ENCODE results near the gene EPHB2.

The EPHB2 gene

DNA sequence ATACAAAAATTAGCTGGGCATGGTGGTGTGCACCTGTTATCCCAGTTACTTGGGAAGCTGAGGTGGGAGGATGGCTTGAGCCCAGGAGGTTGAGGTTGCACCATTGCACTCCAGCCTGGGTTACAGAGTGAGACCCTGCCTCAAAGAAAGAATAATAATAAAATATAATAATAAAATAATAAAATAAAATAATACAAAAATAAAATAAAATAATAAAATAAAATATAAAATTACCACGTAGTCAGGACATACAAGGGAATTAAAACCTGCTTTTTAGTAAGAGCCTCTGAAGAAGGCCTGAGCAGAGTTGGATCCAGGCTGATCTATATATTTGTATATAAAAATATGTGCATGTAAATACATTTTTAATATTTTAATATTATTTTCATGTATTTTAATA lies 41.7 kb downstream of the EPHB2 start:
- DNase-seq = no peak

DNA sequence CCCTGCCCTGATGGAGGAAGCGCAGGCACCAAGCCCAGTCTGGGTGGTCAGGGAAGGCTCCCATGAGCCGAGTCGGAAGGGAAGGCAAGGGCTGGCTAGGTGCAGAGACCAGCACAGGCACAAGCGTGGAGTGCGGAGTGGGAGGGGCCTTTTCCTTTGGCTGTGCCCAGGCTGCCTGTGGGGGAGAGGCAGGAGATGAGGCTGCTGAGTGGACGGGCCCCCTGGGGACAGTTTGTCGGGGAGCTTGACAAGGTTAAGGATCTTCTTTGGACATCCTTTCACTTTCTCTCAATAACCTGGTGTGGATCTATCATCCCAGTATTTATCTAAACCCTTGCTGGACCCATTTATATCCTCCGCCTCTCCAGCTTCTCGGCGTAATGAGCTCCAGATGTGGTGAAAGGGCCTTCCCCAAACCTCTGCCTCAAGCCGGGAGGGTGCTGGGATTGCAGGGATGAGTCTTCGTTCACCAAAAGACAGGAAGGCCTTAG lies 42.9 kb downstream of the EPHB2 start:
- DNase-seq = no peak

DNA sequence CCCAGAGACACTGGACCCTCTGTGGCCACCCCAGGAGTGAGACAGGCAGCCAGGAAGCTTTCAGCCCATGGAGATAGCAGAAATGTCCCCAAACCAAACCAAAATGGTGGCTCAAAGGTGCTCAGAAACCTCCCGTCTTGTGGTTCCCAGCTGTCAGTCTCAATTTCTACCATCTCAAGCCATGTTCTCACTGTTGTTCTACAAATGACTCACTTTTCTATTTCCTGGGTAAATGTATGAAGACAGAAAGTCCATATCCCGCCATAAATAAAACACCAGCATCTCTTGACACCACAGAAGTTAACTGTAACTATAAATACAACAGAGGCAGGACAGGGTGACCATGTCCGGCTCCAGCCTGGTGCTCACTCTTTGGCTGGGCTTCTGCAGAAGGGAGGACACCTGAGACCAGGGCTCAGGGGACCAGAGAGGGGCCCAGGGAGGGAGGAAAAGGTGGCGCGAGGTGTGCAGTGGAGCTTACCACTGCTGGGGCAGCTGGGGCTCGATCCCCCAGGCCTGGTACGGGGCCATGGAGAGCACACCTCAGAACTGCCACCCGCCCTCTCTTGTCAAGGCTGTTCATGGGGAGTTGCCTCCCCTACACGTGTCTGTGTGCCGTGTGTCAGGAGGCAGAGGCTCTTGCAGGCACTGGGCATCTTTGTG lies 43.6 kb downstream of the EPHB2 start:
- DNase-seq = no peak

DNA sequence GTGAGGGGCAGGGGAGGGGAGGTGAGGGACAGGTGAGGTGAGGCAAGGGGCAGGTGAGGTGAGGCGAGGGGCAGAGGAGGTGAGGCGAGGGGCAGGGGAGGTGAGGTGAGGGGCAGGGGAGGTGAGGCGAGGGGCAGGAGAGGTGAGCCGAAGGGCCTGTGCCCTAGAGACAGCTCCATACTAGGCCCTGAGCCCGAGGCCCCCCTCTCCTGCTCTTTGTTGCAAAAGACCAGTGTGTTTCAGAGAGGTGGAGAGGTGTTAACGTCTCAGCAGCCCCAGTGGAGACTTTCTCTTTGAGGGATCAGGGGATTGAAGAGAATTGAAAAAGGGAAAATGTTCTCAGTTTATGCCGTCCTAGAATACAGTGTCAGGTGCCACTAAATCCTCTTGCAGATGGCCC lies 44.2 kb downstream of the EPHB2 start:
- no peak for DNase-seq

DNA sequence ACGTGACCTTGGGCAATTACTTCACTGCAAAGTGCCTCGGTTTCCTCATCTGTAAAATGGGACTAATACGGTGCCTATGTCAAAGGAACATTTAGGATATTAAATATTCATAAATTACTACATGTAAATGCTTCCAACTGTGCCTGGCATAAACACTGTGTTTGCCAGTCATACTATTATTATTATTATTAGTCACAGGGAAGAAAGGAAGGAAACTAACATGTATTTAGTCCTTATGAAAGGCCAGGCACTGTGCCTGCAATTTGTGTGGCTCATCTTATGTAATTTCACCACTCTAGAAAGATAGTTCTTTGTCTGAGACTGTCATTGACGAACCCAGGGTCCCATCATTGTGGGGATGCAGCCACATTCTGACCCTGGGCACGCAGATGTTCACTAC lies 45.0 kb downstream of the EPHB2 start:
- no peak for DNase-seq

DNA sequence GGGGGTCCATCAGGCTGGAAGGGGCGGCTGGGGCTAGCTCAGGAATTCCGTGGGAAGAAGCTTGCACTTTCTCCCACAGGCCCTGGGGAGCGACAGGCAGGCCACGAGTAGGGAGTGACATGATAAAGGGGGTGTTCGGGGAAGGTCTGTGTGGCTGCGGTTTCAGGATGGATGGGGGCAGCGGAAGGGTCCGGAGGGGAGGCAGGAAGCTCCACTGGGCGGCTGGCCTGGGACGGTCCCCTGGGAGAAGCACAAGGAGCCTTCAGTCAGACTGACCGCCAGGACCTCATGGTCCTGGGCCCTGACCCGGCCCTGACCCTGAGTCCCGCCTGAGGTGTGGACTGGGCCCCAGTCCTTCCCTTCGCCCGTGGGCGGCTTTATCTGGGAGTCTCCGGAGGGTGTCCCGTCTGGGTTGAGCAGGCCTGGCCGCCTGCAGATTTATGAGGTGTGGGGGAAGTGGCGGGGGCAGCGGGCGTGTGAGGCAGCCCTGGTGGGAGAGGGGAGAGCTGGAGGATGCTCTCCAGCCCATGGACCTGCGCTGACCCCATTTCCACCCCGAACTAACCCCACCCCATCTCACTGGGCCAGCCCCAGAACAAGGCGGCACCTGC lies 45.6 kb downstream of the EPHB2 start:
- DNase-seq = no peak

DNA sequence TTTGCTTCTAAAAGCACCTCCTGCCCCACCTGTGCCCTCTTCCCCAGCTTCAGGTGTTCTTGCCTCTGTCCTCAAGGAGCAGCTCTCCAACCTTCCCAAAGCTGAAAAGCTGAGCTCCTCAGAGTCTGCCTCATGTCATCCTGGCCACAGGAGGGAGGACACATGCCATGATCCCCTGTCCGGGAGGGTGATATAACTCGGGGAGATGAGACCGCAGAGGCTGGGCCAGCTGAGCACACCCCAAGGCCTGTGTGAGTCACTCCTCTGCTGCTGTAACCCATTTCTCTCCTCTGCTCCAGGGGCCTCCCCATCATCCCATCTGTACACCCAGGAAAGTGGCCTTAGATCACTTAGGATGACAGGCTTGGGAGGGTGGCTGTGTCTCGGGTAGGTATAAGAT lies 49.8 kb downstream of the EPHB2 start:
- DNase-seq = no peak

DNA sequence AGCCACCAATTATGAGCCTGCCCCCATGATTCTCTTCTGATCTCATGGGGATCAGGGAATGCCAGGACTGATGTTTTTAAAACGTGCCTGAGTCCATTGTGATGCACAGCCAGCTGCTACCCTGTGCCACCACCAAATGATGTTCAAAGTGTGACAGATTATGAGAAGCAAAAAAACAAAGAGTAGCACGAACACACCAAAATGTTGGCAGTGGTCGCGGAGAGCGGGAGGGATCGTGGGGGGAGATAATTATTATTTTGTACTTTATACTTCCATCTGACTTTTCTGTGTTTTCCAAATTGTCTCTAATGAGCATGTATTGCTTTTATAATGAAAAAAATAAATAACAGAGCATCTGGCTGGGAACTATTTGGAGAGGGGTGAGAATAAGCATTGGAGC lies 50.5 kb downstream of the EPHB2 start:
- no peak for DNase-seq

DNA sequence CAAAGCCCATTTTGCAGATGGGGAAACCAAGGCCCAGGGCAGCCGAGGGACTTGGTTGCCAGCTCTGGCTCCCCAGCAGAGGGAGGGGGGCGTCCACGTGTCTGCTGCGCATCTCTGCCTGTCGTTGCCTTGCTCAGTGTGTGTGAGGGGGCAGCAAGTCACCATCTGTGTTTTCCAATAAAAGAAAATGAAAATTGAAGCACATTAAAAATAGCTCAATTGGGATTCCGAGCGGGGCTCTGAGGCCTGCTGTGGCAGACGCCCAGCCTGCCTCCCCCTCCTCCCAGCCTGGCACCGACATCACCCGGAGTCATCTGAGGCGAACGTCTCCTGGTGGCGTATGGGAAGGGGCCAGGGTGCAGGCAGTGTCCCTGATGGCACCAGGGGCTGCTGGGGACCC lies 51.2 kb downstream of the EPHB2 start:
- no peak for DNase-seq

DNA sequence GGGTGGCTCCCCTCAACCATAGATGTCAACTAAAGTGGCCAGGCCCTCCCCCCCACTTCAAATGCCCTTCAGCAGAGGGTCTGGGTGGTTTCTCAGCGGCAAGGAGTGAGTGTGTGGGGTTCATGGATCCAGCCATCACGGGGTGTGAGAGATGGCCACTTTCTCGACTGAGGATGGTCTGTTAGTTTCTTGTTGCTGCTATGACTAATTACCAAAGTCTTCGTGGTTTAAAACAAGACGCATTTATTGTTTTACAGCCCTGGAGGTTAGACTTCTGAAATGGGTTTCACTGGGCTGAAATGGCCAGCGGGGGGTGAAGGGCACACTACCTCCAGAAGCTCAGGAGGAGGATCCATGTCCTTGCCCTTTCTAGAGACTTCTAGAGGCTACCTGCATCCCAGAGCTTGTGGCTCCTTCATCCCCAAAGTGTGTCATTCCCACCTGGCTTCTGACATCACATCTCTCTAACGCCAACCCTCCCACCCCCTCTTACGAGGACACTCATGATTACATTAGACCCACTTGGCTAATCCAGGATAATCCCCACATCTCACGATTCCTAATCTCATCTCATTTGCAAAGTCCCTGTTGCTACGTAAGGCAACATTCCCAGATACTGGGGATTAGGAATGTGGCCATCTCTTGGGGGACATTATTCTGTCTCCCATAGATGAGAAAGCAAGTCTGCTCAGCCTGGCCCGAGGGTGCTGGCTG lies 53.0 kb downstream of the EPHB2 start:
- DNase-seq = no peak

DNA sequence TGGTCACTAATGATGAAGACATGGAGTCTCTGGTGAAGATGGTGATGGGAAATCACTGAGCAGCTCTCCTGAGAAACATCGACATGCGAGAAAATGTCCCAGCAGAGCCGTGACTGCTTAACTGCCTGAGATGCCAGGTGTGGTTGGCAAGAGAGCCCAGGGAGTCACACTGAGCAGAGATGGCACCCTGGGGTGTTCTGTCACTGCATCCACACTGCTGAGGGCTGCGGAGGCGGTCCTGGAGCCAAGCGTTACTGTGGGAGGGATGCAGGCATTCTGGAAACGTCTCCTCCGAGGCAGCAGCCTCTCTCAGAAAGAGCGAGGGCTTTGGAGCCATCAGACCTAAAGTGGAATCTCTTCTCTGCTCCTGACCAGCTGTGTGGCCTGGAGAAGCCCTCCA lies 57.2 kb downstream of the EPHB2 start:
- no peak for DNase-seq

DNA sequence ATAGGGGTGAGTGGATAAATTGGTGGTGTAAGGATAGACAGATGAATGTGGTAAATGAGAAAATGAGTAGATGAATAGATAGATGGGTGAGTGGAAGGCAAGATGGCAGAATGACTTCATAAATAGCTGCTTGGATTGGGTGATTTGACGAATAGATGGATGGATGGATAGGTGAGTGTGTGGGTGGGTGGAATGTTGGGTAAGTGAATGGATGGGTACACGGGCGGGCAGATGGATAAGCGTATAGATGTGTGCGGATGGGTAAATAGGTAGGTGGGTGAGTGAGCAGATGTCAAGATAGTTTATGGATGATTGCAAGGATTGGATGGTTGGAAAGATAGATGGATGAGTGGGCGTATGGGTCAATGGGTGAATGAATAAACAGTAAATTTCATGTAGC lies 59.3 kb downstream of the EPHB2 start:
- no peak for DNase-seq

DNA sequence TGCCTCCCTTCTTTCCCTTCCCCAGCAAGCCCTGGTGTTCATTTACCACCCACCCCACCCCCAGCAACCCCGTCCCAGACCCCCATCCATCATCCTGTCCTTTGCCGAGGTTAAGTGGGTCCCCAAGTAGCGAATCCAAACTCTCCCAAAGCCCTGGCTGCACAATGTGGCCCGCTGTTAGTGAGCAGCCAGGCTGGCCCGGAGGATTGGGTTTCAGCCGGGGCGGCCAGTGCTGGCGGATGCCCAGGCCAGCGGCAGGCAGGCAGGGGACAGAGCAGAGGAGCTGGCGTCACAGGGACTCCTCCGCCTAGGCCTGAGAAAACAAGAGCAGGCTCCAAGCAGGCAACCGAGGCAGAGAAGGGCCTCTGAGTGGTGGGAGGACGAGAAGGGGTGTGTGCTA lies 61.4 kb downstream of the EPHB2 start:
- no peak for DNase-seq

DNA sequence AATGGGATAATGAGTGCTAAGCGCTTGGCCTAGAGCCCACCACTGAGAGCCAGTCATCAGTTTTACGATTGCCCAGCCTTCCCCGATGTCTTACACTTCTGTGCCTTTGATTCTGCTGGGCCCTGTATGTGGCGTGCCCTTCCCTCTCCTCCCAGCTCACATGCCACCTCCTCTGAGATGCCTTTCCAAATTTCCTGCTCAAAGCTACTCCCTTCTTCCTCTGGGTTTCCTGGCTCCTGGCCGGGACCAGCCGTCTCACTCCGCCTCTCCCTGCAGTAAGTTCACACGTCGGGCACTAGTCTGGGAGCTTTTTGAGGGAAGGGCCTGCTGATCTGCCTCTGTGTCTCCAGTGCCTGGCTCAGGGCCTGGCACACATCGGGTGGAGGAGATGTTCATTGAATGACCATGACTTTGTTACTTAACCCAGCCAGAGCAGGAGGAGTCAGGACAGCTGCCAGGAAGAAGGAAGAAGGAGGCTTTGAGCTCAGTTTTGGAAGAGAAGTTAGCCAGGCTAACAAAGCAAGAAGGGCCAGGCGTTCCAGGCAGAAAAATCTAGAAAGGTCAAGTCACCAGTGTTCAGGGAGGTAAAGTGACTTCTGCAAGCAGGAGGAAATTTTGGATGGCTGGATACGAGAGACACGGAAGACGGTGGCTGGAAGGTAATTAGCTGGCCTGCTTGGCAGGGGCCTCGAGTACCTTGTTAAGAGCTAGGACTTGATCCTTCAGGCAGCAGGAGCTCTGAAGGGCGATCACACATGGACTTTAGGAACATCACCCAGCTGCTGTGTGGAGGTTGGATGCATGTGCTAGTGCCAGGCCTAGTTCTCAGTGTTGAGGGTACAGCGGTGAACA lies 63.6 kb downstream of the EPHB2 start:
- no peak for DNase-seq

DNA sequence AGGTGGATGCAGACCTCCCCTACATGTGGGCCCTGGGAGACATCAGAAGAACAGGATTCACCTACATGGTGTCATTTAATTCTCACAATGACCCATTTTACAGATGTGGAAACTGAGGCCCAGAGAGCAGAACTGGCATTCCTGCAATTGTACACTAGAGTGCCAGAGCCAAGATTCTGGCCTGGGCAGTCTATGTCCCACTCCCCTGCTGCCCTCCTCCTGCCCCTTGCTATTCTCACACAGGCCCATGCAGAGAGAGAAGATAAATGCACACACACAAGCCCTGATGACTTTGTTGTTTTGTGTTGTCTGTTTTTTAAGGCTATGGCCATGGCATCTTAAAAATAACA lies 64.2 kb downstream of the EPHB2 start:
- DNase-seq = no peak

DNA sequence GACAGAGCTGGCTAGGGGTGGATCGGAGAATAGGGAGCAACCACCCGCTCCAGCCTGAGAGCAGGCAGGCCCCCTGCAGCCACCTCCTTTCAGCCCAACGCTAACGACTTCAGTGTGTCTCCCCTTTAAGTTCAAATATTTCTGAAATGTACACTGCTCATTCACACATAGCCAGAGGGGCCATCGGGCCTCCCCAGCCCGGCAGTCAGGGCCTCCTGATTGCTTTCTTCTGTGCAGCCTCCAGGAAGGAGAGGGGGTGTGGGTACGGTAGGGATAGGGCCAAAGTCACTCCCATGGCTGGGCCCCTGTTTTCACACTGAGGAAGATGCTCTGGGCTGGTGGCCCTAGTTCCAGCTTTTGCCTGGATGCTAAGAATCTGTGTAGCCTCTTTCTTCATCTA lies 64.8 kb downstream of the EPHB2 start:
- DNase-seq = no peak

DNA sequence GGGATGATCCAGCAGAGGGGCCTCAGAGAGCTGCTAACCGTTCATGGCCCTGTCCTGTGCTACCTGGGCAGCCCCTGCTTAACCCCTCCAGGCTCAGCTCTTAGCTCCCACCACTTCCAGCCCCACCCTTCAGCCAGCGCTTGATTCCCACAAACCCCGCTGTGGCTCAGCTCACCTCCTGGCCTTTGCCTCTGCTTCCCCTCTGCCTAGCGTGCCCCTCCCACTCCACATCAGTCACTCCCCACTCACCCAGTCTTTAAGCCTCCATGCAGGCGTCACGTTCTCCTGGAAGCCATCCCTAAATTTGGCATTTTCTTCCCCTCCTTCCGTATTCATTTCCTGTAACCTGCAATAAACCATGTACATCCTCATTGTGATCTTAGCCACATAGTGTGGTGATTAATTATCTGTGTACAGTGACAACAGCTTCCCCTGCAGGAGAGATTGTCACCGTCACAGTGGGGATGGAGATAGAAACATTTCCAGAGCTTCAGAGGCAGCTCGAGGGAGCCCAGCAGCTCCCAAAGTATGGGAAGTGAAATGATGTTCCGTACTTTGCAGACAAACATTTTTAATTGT lies 65.5 kb downstream of the EPHB2 start:
- DNase-seq = no peak

DNA sequence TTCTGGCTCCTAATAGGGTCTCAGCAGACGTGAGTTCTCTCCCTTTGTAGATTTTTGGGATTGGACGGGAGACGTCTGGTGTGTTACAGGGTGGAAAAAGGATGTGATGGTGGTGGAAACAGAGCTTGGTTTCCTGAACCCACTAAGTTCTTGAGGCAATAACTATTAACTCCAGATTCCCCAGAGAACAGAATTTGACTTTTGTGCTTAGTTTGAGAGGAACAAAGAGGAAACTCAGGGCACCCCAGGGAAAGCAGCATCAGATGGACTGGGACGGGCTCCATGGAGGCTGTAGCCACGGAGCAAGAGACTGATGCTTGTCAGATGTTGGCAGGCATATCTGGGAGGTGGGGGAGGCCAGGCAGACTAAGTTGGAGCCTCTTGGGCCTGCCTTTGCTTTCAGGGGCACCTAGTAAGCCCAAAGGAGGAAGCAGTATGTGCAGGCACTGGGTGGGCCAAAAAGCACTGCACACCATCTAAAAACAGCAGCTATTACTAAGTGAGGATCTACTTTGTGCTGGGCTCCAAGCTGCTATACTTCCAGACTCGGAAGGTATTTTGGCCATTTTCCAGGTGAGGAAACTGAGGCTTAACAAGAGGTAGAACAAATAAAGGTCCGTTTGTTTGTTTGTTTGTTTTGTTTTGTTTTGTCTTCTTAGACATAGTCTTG lies 66.9 kb downstream of the EPHB2 start:
- DNase-seq = no peak

DNA sequence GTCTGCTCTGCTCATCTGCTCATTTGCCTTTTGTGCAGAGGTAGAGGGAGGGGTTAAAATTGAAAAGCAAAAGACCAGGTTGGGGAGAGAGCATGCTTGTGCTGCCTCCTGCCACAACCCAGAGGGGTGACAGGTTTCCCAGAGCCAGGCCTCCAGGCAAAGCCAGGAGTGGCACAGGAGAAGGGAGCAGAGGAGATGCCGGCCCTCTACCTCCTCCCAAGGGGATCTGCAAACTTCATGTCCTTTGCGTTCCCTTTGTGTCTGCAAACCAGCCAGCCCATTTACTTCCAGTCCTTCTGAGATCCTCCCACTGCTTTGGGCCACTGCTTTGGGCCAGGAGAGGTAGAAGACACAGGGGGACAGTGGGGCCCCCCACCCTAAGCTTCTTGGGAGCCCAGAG lies 67.8 kb downstream of the EPHB2 start:
- no peak for DNase-seq

DNA sequence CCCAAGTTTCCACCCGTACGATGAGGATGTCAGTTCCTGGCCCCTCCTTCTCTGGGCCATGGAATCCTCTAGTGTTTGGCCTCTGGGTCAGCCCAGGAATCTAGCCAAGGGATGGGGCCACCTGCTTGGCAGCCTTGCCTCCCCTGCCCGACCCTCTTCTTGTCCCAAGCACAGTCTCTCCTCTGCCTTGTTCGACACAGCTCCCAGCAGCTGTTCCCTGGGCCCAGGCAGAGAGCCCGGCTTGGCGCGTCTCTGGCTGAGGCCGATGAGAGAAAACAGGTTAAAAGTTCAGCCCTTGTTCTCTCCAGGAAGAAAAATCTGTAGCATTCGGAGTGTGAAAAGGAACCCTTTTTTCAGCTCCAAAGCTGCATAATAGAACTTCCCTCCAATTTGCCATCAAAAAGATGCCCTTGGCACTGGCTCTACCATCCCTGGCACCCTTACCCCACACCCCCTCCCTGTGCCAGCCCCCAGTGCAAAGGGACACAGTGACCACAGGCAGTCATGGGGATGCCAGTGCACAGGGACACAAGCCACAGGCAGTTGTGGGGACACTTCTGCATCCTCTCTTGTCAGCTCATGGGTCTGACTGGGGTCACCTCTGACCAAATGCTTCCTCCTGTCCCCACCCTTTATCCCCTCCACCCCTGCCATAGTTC lies 68.4 kb downstream of the EPHB2 start:
- DNase-seq = no peak

DNA sequence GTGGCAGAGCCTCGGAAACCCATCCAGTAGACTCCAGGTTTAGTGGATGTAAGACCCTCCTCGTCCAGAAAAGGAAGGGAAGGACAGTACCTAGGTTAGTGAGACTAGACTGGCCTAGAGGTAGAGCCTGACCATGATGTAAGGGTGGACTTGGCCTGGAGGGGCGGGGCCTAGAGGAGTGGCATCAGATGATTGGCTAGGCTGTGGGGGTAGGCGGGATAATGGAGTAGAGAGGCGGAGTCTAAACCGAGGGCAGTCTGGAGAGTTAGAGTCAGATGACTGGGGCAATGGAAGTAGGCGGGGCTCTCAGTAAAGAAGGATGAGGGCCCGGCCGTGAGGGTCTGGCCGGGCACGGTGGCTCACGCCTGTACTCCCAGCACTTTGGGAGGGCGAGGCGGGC lies 70.1 kb downstream of the EPHB2 start:
- DNase-seq = no peak

DNA sequence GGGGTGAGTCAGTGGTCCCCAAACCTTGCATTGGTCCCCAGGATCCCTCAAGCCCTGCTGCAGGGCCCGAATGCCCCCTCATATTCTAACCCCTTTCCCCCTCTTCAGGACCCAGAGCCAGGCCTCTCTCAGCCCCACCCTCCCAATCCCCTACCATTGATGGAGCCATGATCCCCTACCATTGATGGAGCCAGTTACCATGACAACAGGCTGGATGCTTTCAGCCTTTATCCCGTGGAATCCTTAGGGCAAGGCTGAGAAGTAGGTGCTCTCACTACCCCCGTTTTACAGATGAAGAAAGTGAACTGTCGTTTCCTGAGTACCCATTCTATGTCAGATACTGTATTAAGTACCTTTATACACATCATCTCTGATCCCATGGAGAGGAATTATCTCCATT lies 70.8 kb downstream of the EPHB2 start:
- no peak for DNase-seq
